HepG2 (cell line): ENCODE measurements around the gene C12orf60. TPM values are rescaled to one million over a fixed set of nuclear protein-coding genes. Genes with fewer than 3 reads are reported as not detected.

Experiments used
- ADNP ChIP-seq: sonication (generic); formaldehyde crosslinking; IDR thresholded peaks from 2 replicates; pipeline ENCODE4 v1.4.0; 2020; ENCODE audit warnings: missing genetic modification reagents
- FOXO1 ChIP-seq: sonication (generic); formaldehyde crosslinking; IDR thresholded peaks from 2 replicates; pipeline ENCODE4 v1.4.0; 2020; ENCODE audit warnings: missing genetic modification reagents
- HMGXB3 ChIP-seq: sonication (generic); formaldehyde crosslinking; IDR thresholded peaks from 2 replicates; pipeline ENCODE4 v1.4.0; 2020; ENCODE audit warnings: missing genetic modification reagents, borderline replicate concordance
- KAT8 ChIP-seq: IDR thresholded peaks from 2 replicates; pipeline ENCODE4 v1.6.1; 2016; ENCODE audit warnings: missing genetic modification reagents, missing compliant biosample characterization
- MAFF ChIP-seq: IDR thresholded peaks from 2 replicates; pipeline ENCODE4 v1.6.1; 2011; ENCODE audit warnings: low read depth, low read length, improper control_type of control experiment
- MATR3 ChIP-seq: sonication (generic); formaldehyde crosslinking; IDR thresholded peaks from 2 replicates; pipeline ENCODE4 v1.4.0; 2020; ENCODE audit warnings: missing genetic modification reagents
- NR2F2 ChIP-seq: IDR thresholded peaks from 2 replicates; pipeline ENCODE4 v1.6.1; 2012; ENCODE audit warnings: low read depth, inconsistent platforms, borderline replicate concordance
- RARA ChIP-seq: IDR thresholded peaks from 2 replicates; pipeline ENCODE4 v1.6.1; 2016; ENCODE audit warnings: missing genetic modification reagents, missing compliant biosample characterization
- SRSF1 ChIP-seq: fragments of 200-400 bp; formaldehyde crosslinking; optimal IDR thresholded peaks from 2 replicates; pipeline ENCODE3; 2017; ENCODE audit warnings: mild to moderate bottlenecking, low read depth, low read length, moderate library complexity
- SRSF9 ChIP-seq: fragments of 200-400 bp; formaldehyde crosslinking; IDR thresholded peaks from 2 replicates; pipeline ENCODE4 v1.6.1; 2018; ENCODE audit warnings: borderline replicate concordance, mild to moderate bottlenecking, low read depth, low read length; ENCODE audit not compliant: insufficient read depth, poor library complexity, severe bottlenecking
- TAF15 ChIP-seq: fragments of 200-400 bp; formaldehyde crosslinking; IDR thresholded peaks from one replicate; pipeline ENCODE4 v1.6.1; 2018; ENCODE audit warnings: mild to moderate bottlenecking, low read depth, low read length; ENCODE audit not compliant: poor library complexity, severe bottlenecking
- TBX2 ChIP-seq: sonication (generic); formaldehyde crosslinking; IDR thresholded peaks from 2 replicates; pipeline ENCODE4 v1.5.0; 2020; ENCODE audit warnings: missing genetic modification reagents, mild to moderate bottlenecking, borderline replicate concordance
- ZBTB2 ChIP-seq: sonication (generic); formaldehyde crosslinking; IDR thresholded peaks from 2 replicates; pipeline ENCODE4 v1.8.0; 2022; ENCODE audit warnings: low read depth, missing genetic modification reagents
- ZFAT ChIP-seq: sonication (generic); formaldehyde crosslinking; conservative IDR thresholded peaks from 2 replicates; pipeline ENCODE4 v1.8.1; 2023; ENCODE audit warnings: missing genetic modification reagents, inconsistent platforms
- ZNF124 ChIP-seq: sonication (generic); formaldehyde crosslinking; IDR thresholded peaks from 2 replicates; pipeline ENCODE4 v1.4.0; 2020; ENCODE audit warnings: missing genetic modification reagents
- ZNF143 ChIP-seq: sonication (generic); formaldehyde crosslinking; IDR thresholded peaks from 2 replicates; pipeline ENCODE4 v1.4.0; 2020; ENCODE audit warnings: missing genetic modification reagents
- ZNF33A ChIP-seq: sonication (generic); formaldehyde crosslinking; IDR thresholded peaks from 2 replicates; pipeline ENCODE4 v1.5.1; 2020; ENCODE audit warnings: missing genetic modification reagents, mild to moderate bottlenecking, moderate library complexity, borderline replicate concordance
- ZNF451 ChIP-seq: sonication (generic); formaldehyde crosslinking; IDR thresholded peaks from 2 replicates; pipeline ENCODE4 v1.5.0; 2020; ENCODE audit warnings: mild to moderate bottlenecking, missing genetic modification reagents
- ZNF547 ChIP-seq: sonication (generic); formaldehyde crosslinking; IDR thresholded peaks from 2 replicates; pipeline ENCODE4 v1.5.1; 2020; ENCODE audit warnings: mild to moderate bottlenecking, missing genetic modification reagents
- ZNF724P ChIP-seq: sonication (generic); formaldehyde crosslinking; IDR thresholded peaks from 2 replicates; pipeline ENCODE4 v1.8.0; 2022; ENCODE audit warnings: missing genetic modification reagents, borderline replicate concordance
- polyA plus RNA-seq, 8 experiments: library from polyadenylated mRNA; depleted of rRNA in 3 of 8; stranded (reverse) in 7 of 8; unstranded in 1 of 8; fragments of >200 nt; fragmentation: Illumina TruSeq in 4 of 8; extraction: Trizol in 4 of 8; gene quantifications; 2 replicates each; pipeline versions ENCODE4 v1.2.1 to v1.2.3, GENCODE V29; 2011 to 2016; ENCODE audit warnings: low read depth in 4 of 8, missing spikeins in 1 of 8, mixed read lengths in 1 of 8; ENCODE audit not compliant: insufficient read depth in 1 of 8
- total RNA-seq, 5 experiments: library from RNA; depleted of rRNA; stranded (reverse); fragments of >200 nt; fragmentation: Illumina TruSeq; extraction: Trizol; gene quantifications; 2 replicates each; pipeline ENCODE4 v1.2.3, GENCODE V29; 2016; ENCODE audit warnings: low read depth in 1 of 5

The C12orf60 gene
- total and polyA plus RNA-seq, 2 of the 13 experiments (the other 11 are each of a cell fraction or from before 2014, with no cell fraction given), result 0.55 to 1.4 TPM

GRCh38 chr12:14770496-14771461 lies 32.7 kb upstream of the C12orf60 start (continued):
- TF ChIP-seq ZFAT (no peak), ZNF33A (CRISPR knock-in tag) (peak; percentile 81; the same call in 1 of the 2 replicates), ZNF547 (CRISPR knock-in tag) (peak; percentile 29; the same call in 1 of the 2 replicates), TBX2 (peak; percentile 84), ZNF451 (no peak), ZNF124 (CRISPR knock-in tag) (no peak), NR2F2 (peak; percentile 38; the same call in 1 of the 2 replicates), KAT8 (CRISPR knock-in tag) (peak; percentile 72), ADNP (CRISPR knock-in tag) (no peak), MAFF (peak; percentile 93), MATR3 (no peak), SRSF9 (no peak), ZNF143 (CRISPR knock-in tag) (no peak; the same call in 1 of the 2 replicates), ZBTB2 (CRISPR knock-in tag) (peak; percentile 53; the same call in 1 of the 2 replicates), SRSF1 (peak; percentile 12), HMGXB3 (CRISPR knock-in tag) (0 out of 2 replicates have a peak, but pooled peaks have one; percentile 2), RARA (CRISPR knock-in tag) (peak; percentile 32; the same call in 1 of the 2 replicates), TAF15 (no peak), ZNF724P (CRISPR knock-in tag) (no peak), FOXO1 (CRISPR knock-in tag) (peak; percentile 67)
